Mucosa of descending colon (tissue), 3 donors: ENCODE results near the gene TSPAN5. TPM values are rescaled to one million over a fixed set of nuclear protein-coding genes. Genes with fewer than 3 reads are reported as not detected.

ENCODE experiments used
- ATAC-seq: fragments of 200-7000 bp; cut with Tn5 transposase; one replicate; pipeline ENCODE4 v1.9.1; 2020; ENCODE audit warnings: mild to moderate bottlenecking, moderate library complexity
- DNase-seq, 3 donors: peaks; one replicate each; pipeline ENCODE4 v3.0.0-alpha.2; 2020
- H3K36me3 ChIP-seq: fragments of 200-600 bp; one replicate; pipeline ENCODE4 v1.8.0; 2021; ENCODE audit warnings: low read depth, mild to moderate bottlenecking
- H3K4me1 ChIP-seq: fragments of 200-600 bp; one replicate; pipeline ENCODE4 v1.8.0; 2021; ENCODE audit warnings: low read depth, mild to moderate bottlenecking
- H3K4me3 ChIP-seq: fragments of 200-600 bp; one replicate; pipeline ENCODE4 v1.8.0; 2021; ENCODE audit warnings: mild to moderate bottlenecking
- H3K9me3 ChIP-seq: fragments of 200-600 bp; one replicate; pipeline ENCODE4 v1.8.0; 2021; ENCODE audit warnings: mild to moderate bottlenecking
- intact Hi-C, 2 donors: fragments of 100-400 bp; cut with DNase I in 1 of 2; cut with micrococcal nuclease in 1 of 2; formaldehyde crosslinking; loops; one replicate each; pipeline versions ENCODE4 v1.11.0 to v1.11.1; 2022; cut with DNase I, micrococcal nuclease
- total RNA-seq, 3 donors: library from RNA; stranded (reverse); fragmentation: NEBNext Ultra II Directional in 2 of 3; extraction: Animal tissue kit (Norgen Biotek cat#: 25700) in 2 of 3; gene quantifications; one replicate each; pipeline versions ENCODE4 v1.2.1 to v1.2.4, GENCODE V29; 2021 to 2023
- TF ChIP-seq, protein P1 (sequence below): fragments of 200-600 bp; IDR thresholded peaks from one replicate; pipeline ENCODE4 v1.8.0; 2022; ENCODE audit warnings: antibody characterized with exemption, mild to moderate bottlenecking
- donor health status: DM: no; HTN: no; CAD: no; lungs with moderate emphysema.
- donor health status: DM: no; HTN: no; CAD: no.
- donor health status: DM: no; HTN: yes; CAD: no.

Gene TSPAN5
- total RNA-seq, 3 donors from 2014 or later, result 3.9 to 11.8 (median 4.9) TPM

DNA sequence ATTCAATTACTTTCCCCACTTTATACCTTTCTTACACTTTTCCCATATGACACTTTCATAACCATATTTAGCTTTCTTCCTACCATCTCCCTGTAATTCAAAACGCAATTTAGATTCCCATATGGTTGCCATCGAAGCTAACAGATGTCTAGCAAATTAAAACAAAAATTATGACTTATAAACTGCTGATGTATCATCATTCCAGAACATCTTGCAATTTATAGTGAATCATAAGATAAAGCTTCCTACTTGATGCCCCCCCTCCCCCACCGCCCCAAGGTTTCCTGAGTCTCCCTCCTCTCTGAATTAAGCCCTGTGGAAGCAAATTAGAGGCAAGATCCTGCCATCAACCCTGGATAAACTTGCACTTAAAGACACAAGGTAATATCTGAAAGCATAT, 5.4 kb downstream of the TSPAN5 start:
- Histone ChIP-seq H3K9me3 (no peaks in the 10 kb centered on the region), H3K36me3 (no peaks in the 10 kb centered on the region), H3K4me1 (peaks cover 8% of the 10 kb centered on the region), H3K4me3 (no peak overlapping the region)
- intact Hi-C loops, result no loop called here
- ATAC-seq (no peak), DNase-seq (no peak)
- TF ChIP-seq, protein P1, sequence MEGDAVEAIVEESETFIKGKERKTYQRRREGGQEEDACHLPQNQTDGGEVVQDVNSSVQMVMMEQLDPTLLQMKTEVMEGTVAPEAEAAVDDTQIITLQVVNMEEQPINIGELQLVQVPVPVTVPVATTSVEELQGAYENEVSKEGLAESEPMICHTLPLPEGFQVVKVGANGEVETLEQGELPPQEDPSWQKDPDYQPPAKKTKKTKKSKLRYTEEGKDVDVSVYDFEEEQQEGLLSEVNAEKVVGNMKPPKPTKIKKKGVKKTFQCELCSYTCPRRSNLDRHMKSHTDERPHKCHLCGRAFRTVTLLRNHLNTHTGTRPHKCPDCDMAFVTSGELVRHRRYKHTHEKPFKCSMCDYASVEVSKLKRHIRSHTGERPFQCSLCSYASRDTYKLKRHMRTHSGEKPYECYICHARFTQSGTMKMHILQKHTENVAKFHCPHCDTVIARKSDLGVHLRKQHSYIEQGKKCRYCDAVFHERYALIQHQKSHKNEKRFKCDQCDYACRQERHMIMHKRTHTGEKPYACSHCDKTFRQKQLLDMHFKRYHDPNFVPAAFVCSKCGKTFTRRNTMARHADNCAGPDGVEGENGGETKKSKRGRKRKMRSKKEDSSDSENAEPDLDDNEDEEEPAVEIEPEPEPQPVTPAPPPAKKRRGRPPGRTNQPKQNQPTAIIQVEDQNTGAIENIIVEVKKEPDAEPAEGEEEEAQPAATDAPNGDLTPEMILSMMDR, result no peak

DNA sequence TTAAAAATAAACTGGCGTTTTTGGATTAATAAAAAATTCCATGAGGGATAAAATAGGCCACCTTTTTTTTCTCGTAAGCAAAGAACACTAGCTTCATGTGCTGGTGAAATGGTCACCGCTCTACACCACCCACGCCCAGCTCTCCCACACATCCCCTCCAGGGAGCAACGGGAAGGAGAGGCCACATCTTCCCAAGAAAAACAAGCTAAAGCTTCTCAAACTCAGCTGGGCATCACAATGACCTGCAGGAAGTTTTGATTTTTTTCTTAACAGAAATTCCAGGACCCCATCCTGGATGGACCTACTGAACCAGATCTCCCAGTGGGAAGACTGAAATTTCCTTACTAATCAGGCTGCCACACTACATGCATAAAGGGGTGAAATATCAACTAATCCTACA, 9.8 kb downstream of the TSPAN5 start:
- no peaks in the 10 kb centered on the region for H3K36me3 ChIP-seq
- H3K4me1 ChIP-seq, result no peaks in the 10 kb centered on the region
- intact Hi-C loops, result no loop called here
- no peaks in the 10 kb centered on the region for H3K9me3 ChIP-seq
- TF ChIP-seq, protein P1, result no peak
- DNase-seq, result no peak
- no peak for ATAC-seq
- no peak overlapping the region for H3K4me3 ChIP-seq

DNA sequence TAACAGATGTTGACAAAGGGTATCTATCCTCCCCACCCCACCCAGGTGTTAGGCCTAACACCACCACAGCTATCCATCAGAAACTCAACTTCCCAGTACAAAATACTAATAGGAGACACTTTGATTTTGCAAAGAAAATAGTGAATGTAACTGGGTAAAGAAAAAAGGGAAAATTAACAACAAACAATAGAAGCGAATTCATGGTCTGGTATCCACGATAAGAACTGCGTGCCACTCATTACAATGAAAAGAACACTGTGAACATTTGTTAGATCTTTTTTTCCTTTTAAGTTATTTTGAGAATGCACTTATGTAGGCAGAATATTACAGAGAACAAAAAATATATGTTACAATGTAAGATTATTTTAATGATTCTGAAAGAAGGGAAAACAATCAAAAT, 12.0 kb downstream of the TSPAN5 start:
- no peak for DNase-seq
- no peak overlapping the region for H3K4me3 ChIP-seq
- TF ChIP-seq, protein P1, result no peak
- no peaks in the 10 kb centered on the region for H3K4me1 ChIP-seq
- intact Hi-C loops, result no loop called here
- no peaks in the 10 kb centered on the region for H3K36me3 ChIP-seq
- no peak for ATAC-seq
- no peaks in the 10 kb centered on the region for H3K9me3 ChIP-seq

DNA sequence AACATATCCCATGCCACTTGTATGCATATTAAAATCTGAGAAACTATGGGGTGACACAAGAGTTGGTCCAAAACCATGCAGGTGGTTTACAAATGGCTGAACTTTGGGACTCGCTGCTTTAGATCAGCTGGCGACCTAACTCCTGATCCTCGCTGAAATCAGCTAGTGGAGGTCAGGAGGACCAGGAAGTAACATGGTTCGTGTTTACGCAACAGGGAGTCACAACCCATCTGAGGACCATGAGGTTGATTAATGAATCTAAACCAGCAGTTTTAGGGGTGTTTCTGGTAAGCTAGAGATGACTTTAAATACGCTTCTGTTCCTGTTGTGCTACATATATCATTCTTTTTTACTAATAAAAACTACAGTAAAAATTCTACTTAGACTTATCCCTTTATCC, 12.9 kb downstream of the TSPAN5 start:
- ATAC-seq (no peak), DNase-seq (no peak)
- Histone ChIP-seq H3K36me3 (no peaks in the 10 kb centered on the region), H3K9me3 (no peaks in the 10 kb centered on the region), H3K4me3 (no peak overlapping the region), H3K4me1 (no peaks in the 10 kb centered on the region)
- intact Hi-C loops, result no loop called here
- TF ChIP-seq, protein P1, result no peak

DNA sequence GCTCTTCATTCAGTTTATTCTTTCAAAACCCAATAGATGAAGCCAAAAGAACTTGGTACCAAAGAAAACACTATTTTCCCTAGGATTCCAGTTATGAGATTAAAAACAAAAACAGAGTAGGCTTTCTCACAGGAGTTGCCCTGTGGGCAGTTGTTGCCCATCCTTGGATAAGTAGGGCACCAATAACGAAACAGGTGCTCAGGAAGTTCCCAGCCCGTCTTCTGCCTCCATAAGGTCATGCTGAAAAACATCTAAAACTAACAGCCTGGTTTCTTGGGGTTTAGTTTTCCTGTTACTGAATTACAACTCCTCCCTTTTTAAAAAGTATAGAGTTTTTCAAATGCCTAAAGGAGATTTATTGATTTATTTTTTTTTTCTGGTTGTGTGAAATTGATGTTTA, 14.7 kb downstream of the TSPAN5 start:
- intact Hi-C loops, result no loop called here
- DNase-seq, result no peak
- no peaks in the 10 kb centered on the region for H3K9me3 ChIP-seq
- no peaks in the 10 kb centered on the region for H3K36me3 ChIP-seq
- no peak for ATAC-seq
- no peak overlapping the region for H3K4me3 ChIP-seq
- TF ChIP-seq, protein P1, result no peak
- no peaks in the 10 kb centered on the region for H3K4me1 ChIP-seq

DNA sequence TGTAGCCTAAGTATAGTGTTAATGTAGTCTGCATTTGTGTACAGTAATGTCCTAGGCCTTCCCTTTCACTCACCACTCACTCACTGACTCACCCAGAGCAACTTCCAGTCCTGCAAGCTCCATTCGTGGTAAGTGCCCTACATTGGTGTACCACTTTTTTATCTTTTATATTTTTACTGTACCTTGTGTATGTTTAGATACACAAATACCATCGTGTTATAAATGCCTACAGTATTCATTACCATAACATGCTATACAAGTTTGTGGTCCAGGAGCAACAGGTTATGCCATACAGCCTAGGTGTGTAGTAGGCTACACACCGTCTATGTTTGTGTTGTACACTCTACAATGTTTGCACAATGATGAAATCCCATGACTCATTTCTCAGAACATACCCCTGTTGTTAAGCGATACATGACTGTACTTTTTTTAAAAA, 15.4 kb downstream of the TSPAN5 start:
- Histone ChIP-seq H3K9me3 (no peaks in the 10 kb centered on the region), H3K4me3 (no peak overlapping the region), H3K4me1 (no peaks in the 10 kb centered on the region), H3K36me3 (no peaks in the 10 kb centered on the region)
- intact Hi-C loops, result no loop called here
- TF ChIP-seq, protein P1, result no peak
- DNase-seq (peak in 1 of 3 donors; percentile 17), ATAC-seq (peak; percentile 97)
